ENCODE results near the gene ERV3-1.
"Not testable (repeated sequence)": the region's sequence is repeated elsewhere in the genome, so short reads cannot be mapped to it uniquely, and the experiment has no call there.

- TF ChIP-seq EZH2phosphoT487 (IDR thresholded peaks at IDR 0.05; ENCODE audit: insufficient read depth, low read depth); EZH2 (IDR thresholded peaks at IDR 0.05; ENCODE audit: insufficient read depth, poor library complexity, severe bottlenecking): not testable (repeated sequence)
These were observed 27.8 kb upstream of the ERV3-1 start for GRCh38 chr7:65034120-65034782.
